Activated CD8-positive, alpha-beta T cell treated with anti-CD3 and anti-CD28 coated beads, Interleukin-2, amount 10 ng/mL, durations not matched to agents 7 days and 5 days (primary cell): Measurements from ENCODE around the gene VBP1. TPM values are rescaled to one million over a fixed set of nuclear protein-coding genes. Genes with fewer than 3 reads are reported as not detected.
"Not testable (repeated sequence)": the region's sequence is repeated elsewhere in the genome, so short reads cannot be mapped to it uniquely, and the experiment has no call there.

Experiments
- ATAC-seq: fragments of 150-1000 bp; cut with Tn5 transposase; one replicate; pipeline ENCODE4 v1.10.0; 2021; ENCODE audit warnings: moderate library complexity
- CTCF ChIA-PET: fragments of 350-600 bp; sonication (Branson Sonifier 250); formaldehyde crosslinking; loops from one replicate; lab custom pipeline; 2021; ENCODE audit warnings: antibody characterized with exemption; lab: Charles Lee
- POLR2A ChIA-PET: fragments of 350-600 bp; sonication (Branson Sonifier 250); formaldehyde crosslinking; loops from one replicate; lab custom pipeline; 2021; ENCODE audit warnings: antibody characterized with exemption; lab: Charles Lee
- DNase-seq: peaks from one replicate; pipeline ENCODE4 v3.0.0-alpha.2; 2020
- H3K27ac Mint-ChIP-seq: one replicate; pipeline ENCODE4 v1.8.0; 2021; ENCODE audit warnings: mild to moderate bottlenecking, mixed read lengths
- H3K27me3 Mint-ChIP-seq: one replicate; pipeline ENCODE4 v1.8.0; 2021; ENCODE audit warnings: low read depth, mixed read lengths
- H3K36me3 Mint-ChIP-seq: one replicate; pipeline ENCODE4 v1.8.0; 2021; ENCODE audit warnings: low read depth, mixed read lengths
- H3K4me1 Mint-ChIP-seq: one replicate; pipeline ENCODE4 v1.8.0; 2021; ENCODE audit warnings: low read depth, mixed read lengths
- H3K4me3 Mint-ChIP-seq: one replicate; pipeline ENCODE4 v1.8.0; 2021; ENCODE audit warnings: mild to moderate bottlenecking, mixed read lengths
- H3K9me3 Mint-ChIP-seq: one replicate; pipeline ENCODE4 v1.8.0; 2022; ENCODE audit warnings: mixed read lengths; ENCODE audit not compliant: insufficient read depth
- total RNA-seq, 2 experiments: library from RNA; stranded (reverse); gene quantifications; one replicate each; pipeline ENCODE4 v1.2.3, GENCODE V29; 2021

The VBP1 gene
- total RNA-seq: 10 to 100 TPM; 64.2 to 65.1 TPM

- H3K27ac Mint-ChIP-seq: peak within 1 kb of the TSS; percentile 90
- POLR2A ChIA-PET: interaction anchor here (0.7 to 1.0 kb wide), 3 partner anchors 10 to 47 kb away, joined by 3 to 5 read pairs (median 5); no protein-coding TSS in a partner anchor
These were observed at the start of gene VBP1 for GRCh38 chrX:155216179-155216939. VBP1 (plus strand) TSS chrX:155216460; CDS start chrX:155216483, 23 bp downstream.

GRCh38 chrX:155169881-155170280 is 46.4 kb upstream of the VBP1 start:
- CTCF ChIA-PET: no interaction called here
- POLR2A ChIA-PET: no interaction called here

More at GRCh38 chrX:155216179-155216939, at the start of gene VBP1:
- Mint-ChIP-seq H3K27me3 (no peaks in the 10 kb centered on the region), H3K4me3 (peak within 1 kb of the TSS; percentile 95), H3K4me1 (peaks cover 18% of the 10 kb centered on the region), H3K9me3 (no peaks in the 10 kb centered on the region), H3K36me3 (peaks cover 7% of the 10 kb centered on the region)
- CTCF ChIA-PET: interaction anchor here (0.9 to 2.1 kb wide), 7 partner anchors 10 to 299 kb away, joined by 3 to 12 read pairs (median 4); partner anchors contain the start of gene RAB39B
- ATAC-seq (peak; percentile 100), DNase-seq (peak; percentile 92)

DNA sequence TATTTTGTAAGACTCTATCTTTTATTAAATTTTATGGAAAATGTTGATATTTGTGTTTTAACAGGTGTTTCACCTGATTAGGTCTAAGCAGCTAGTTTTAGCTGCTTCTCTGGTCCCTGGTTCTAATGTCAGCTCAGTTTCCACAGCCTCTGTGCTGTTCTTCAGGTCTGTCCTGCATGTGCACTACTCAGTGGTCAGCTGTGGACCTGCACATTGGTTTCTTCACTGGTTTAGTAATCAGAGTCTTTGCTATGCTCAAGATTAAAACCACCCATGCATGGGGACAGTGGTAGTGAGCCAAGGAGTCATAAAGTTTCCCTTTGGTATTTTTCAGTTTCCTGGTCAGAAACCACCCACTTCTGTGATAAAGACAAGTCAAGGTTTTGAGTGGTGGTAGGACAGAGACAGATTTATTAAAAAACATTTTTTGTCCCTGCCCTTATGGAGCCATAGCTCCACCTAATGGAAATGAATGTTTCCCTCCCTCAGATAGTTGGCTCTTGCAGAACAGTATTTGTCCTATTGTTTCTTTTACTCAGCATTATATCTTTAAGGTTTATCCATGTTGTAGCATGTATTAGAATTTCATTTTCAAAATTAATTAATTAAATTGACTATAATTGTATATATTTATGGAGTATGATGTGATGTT is 36.8 kb upstream of the VBP1 start:
- DNase-seq (no peak), ATAC-seq (no peak)
- H3K9me3 Mint-ChIP-seq: no peaks in the 10 kb centered on the region
- H3K4me1 Mint-ChIP-seq: no peaks in the 10 kb centered on the region
- no peaks in the 10 kb centered on the region for H3K27me3 Mint-ChIP-seq
- no peak overlapping the region for H3K4me3 Mint-ChIP-seq
- POLR2A ChIA-PET: no interaction called here
- CTCF ChIA-PET: no interaction called here
- no peak overlapping the region for H3K27ac Mint-ChIP-seq
- H3K36me3 Mint-ChIP-seq: no peaks in the 10 kb centered on the region

More at GRCh38 chrX:155169881-155170280, 46.4 kb upstream of the VBP1 start:
- no peak overlapping the region for H3K27ac Mint-ChIP-seq
- no peaks in the 10 kb centered on the region for H3K9me3 Mint-ChIP-seq
- no peaks in the 10 kb centered on the region for H3K4me1 Mint-ChIP-seq
- no peak for DNase-seq
- H3K4me3 Mint-ChIP-seq: no peak overlapping the region
- H3K27me3 Mint-ChIP-seq: no peaks in the 10 kb centered on the region
- no peaks in the 10 kb centered on the region for H3K36me3 Mint-ChIP-seq
- no peak for ATAC-seq

DNA sequence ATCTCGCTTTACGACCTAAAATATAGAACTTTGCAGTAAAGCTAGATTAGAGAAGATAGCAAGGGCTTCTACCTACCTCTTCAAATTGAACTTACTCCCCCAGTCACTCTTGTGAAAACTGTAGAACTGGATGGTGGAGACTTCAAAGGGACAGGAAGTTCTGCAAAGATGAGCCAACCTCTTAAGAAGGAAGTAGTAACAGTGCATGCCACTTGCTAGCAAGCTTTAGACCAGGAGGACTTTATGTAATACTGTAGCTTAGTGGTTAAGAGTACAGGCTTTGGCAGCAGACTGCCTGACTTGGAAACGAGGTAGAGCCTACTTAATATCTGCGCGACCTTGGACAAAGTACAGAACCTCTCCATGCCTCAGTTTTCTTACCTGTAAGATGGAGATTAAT is 27.5 kb upstream of the VBP1 start:
- no peaks in the 10 kb centered on the region for H3K27me3 Mint-ChIP-seq
- H3K9me3 Mint-ChIP-seq: peaks cover 26% of the 10 kb centered on the region
- H3K4me3 Mint-ChIP-seq: no peak overlapping the region
- H3K36me3 Mint-ChIP-seq: peaks cover 16% of the 10 kb centered on the region
- DNase-seq: peak; percentile 28
- ATAC-seq: peak; percentile 91
- ChIA-PET POLR2A (no interaction called here), CTCF (interaction anchor here (1.4 kb wide), 1 partner anchor 28 kb away, joined by 3 read pairs; the partner anchor contains the start of gene VBP1)
- H3K27ac Mint-ChIP-seq: peak overlapping the region; percentile 39
- peaks cover 21% of the 10 kb centered on the region for H3K4me1 Mint-ChIP-seq

- H3K27me3 Mint-ChIP-seq: no peaks in the 10 kb centered on the region
- POLR2A ChIA-PET: no interaction called here
- H3K4me3 Mint-ChIP-seq: no peak overlapping the region
- CTCF ChIA-PET: no interaction called here
- ATAC-seq (no peak), DNase-seq (no peak)
- H3K27ac Mint-ChIP-seq: no peak overlapping the region
- no peaks in the 10 kb centered on the region for H3K9me3 Mint-ChIP-seq
- H3K36me3 Mint-ChIP-seq: no peaks in the 10 kb centered on the region
- peaks cover 2% of the 10 kb centered on the region for H3K4me1 Mint-ChIP-seq
These were observed 5.1 kb upstream of the VBP1 start for GRCh38 chrX:155211208-155211607.

GRCh38 chrX:155213731-155214130 is 2.5 kb upstream of the VBP1 start:
- no peak overlapping the region for H3K27ac Mint-ChIP-seq
- POLR2A ChIA-PET: no interaction called here
- H3K36me3 Mint-ChIP-seq: peaks cover 4% of the 10 kb centered on the region
- CTCF ChIA-PET: interaction anchor here (1.4 kb wide), 1 partner anchor 296 kb away, joined by 4 read pairs; no protein-coding TSS in a partner anchor
- no peaks in the 10 kb centered on the region for H3K27me3 Mint-ChIP-seq
- no peak for DNase-seq
- ATAC-seq: no peak
- H3K4me3 Mint-ChIP-seq: no peak overlapping the region
- peaks cover 15% of the 10 kb centered on the region for H3K4me1 Mint-ChIP-seq
- no peaks in the 10 kb centered on the region for H3K9me3 Mint-ChIP-seq

GRCh38 chrX:155215443-155216178 is 649 bp upstream of the VBP1 start:
- no peak for DNase-seq
- Mint-ChIP-seq H3K4me3 (peak overlapping the region; percentile 95), H3K4me1 (peaks cover 18% of the 10 kb centered on the region), H3K36me3 (peaks cover 6% of the 10 kb centered on the region), H3K27me3 (no peaks in the 10 kb centered on the region), H3K9me3 (no peaks in the 10 kb centered on the region), H3K27ac (peak overlapping the region; percentile 90)
- ChIA-PET POLR2A (no interaction called here), CTCF (interaction anchor here (1.3 to 2.1 kb wide), 5 partner anchors 10 to 298 kb away, joined by 3 to 12 read pairs (median 8); no protein-coding TSS in a partner anchor)
- ATAC-seq: peak; percentile 38

- H3K27me3 Mint-ChIP-seq: no peaks in the 10 kb centered on the region
- ChIA-PET CTCF (interaction anchor here (0.9 to 2.1 kb wide), 6 partner anchors 9 to 299 kb away, joined by 3 to 12 read pairs (median 6); partner anchors contain the start of gene RAB39B), POLR2A (interaction anchor here (0.7 to 1.0 kb wide), 3 partner anchors 9 to 47 kb away, joined by 3 to 5 read pairs (median 5); no protein-coding TSS in a partner anchor)
- H3K27ac Mint-ChIP-seq: peak overlapping the region; percentile 90
- no peaks in the 10 kb centered on the region for H3K9me3 Mint-ChIP-seq
- H3K4me3 Mint-ChIP-seq: peak overlapping the region; percentile 95
- DNase-seq (peak; percentile 22), ATAC-seq (no peak)
- H3K4me1 Mint-ChIP-seq: peaks cover 18% of the 10 kb centered on the region
- H3K36me3 Mint-ChIP-seq: peaks cover 13% of the 10 kb centered on the region
These were observed 730 bp downstream of the VBP1 start for GRCh38 chrX:155216940-155217440.

DNA sequence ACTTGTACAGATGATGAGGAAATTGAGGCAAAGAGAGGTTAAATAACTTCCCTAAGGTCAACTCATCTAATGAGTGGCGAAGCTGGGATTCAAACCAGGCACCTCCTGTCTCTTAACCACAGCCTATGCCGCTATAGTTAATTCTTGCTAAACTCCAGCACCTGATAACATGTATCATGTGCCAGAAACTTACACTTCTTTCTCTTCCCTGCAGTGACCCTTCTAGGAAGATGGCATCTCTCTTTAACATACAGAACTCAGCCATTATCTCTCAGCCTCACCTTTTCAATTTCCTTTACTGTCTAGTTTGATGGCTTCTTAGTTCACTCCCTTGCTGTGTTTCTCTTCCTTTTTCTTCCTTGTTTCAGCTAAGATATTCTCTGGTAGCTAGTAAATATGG is 2.5 kb downstream of the VBP1 start:
- H3K36me3 Mint-ChIP-seq: peaks cover 26% of the 10 kb centered on the region
- no peak overlapping the region for H3K27ac Mint-ChIP-seq
- DNase-seq: no peak
- CTCF ChIA-PET: no interaction called here
- H3K4me1 Mint-ChIP-seq: peaks cover 18% of the 10 kb centered on the region
- POLR2A ChIA-PET: no interaction called here
- peak overlapping the region; percentile 5 for H3K4me3 Mint-ChIP-seq
- H3K9me3 Mint-ChIP-seq: no peaks in the 10 kb centered on the region
- ATAC-seq: no peak
- H3K27me3 Mint-ChIP-seq: no peaks in the 10 kb centered on the region

- ChIA-PET POLR2A (no interaction called here), CTCF (no interaction called here)
- Mint-ChIP-seq H3K36me3 (peaks cover 35% of the 10 kb centered on the region), H3K4me3 (no peak overlapping the region), H3K27me3 (no peaks in the 10 kb centered on the region), H3K27ac (no peak overlapping the region), H3K9me3 (no peaks in the 10 kb centered on the region), H3K4me1 (peaks cover 16% of the 10 kb centered on the region)
- ATAC-seq (no peak), DNase-seq (no peak)
These were observed 5.1 kb downstream of the VBP1 start for GRCh38 chrX:155221351-155221750.

DNA sequence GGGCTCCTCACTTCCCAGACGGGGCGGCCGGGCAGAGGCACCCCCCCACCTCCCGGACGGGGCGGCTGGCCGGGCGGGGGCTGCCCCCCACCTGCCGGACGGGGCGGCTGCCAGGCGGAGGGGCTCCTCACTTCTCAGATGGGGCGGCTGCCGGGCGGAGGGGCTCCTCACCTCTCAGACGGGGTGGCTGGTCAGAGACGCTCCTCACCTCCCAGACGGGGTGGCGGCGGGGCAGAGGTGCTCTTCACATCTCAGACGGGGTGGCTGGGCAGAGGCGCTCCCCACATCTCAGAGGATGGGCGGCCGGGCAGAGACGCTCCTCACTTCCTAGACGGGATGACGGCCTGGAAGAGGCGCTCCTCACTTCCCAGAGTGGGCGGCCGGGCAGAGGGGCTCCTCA is 7.5 kb downstream of the VBP1 start:
- H3K27me3 Mint-ChIP-seq, POLR2A ChIA-PET, H3K9me3 Mint-ChIP-seq, ATAC-seq, DNase-seq, H3K4me1 Mint-ChIP-seq, H3K4me3 Mint-ChIP-seq, CTCF ChIA-PET, H3K27ac Mint-ChIP-seq: not testable (repeated sequence)
- H3K36me3 Mint-ChIP-seq: peaks cover 47% of the 10 kb centered on the region
